ENCODE results near the gene FOXJ1. TPM values are rescaled to one million over a fixed set of nuclear protein-coding genes. Genes with fewer than 3 reads are reported as not detected.

The FOXJ1 gene
- total RNA-seq, 1 experiment from 2014 or later = 4.0 TPM

GRCh38 chr17:76135810-76136188, 5.2 kb downstream of the FOXJ1 start:
- Histone ChIP-seq H4K8ac (replicated peaks; ENCODE audit: insufficient read length, low read depth, low read length) (no peak overlapping the region), H3K23ac (ENCODE audit: insufficient read length, low read depth, low read length) (no peak overlapping the region), H3K27ac (ENCODE audit: insufficient read length, low read depth, low read length) (no peak overlapping the region), H3K14ac (ENCODE audit: insufficient read depth, low read length) (no peak overlapping the region; the same call in 1 of the 2 replicates), H3K79me1 (ENCODE audit: insufficient read depth, low read depth, low read length, poor library complexity, severe bottlenecking) (no peaks in the 10 kb centered on the region), H2BK5ac (ENCODE audit: insufficient read length, low read length) (no peak overlapping the region), H2AK5ac (ENCODE audit: insufficient read length, low read length) (no peak overlapping the region), H2BK12ac (ENCODE audit: insufficient read length, low read depth, low read length) (no peak overlapping the region), H3K79me2 (ENCODE audit: insufficient read depth, low read length) (no peaks in the 10 kb centered on the region), H4K5ac (ENCODE audit: insufficient read length, low read depth, low read length) (no peak overlapping the region), H3K27me3 (ENCODE audit: insufficient read depth, low read length) (peaks cover 40% of the 10 kb centered on the region), H3K18ac (ENCODE audit: insufficient read length, low read depth, low read length) (peak overlapping the region; percentile 21), H3K56ac (ENCODE audit: insufficient read length, low read depth, low read length) (no peak overlapping the region), H2BK20ac (ENCODE audit: low read depth, low read length, poor library complexity, severe bottlenecking) (no peak overlapping the region), H3K23me2 (ENCODE audit: insufficient read length, low read depth, low read length, poor library complexity, severe bottlenecking) (peaks cover 43% of the 10 kb centered on the region), H2AFZ (ENCODE audit: low read length) (no peak overlapping the region), H3T11ph (ENCODE audit: low read length) (no peak overlapping the region), H3K9ac (ENCODE audit: extremely low read depth, insufficient read length, low read length) (no peak overlapping the region), H4K91ac (ENCODE audit: insufficient read length, low read depth, low read length) (no peak overlapping the region), H2BK15ac (ENCODE audit: low read depth, low read length) (no peak overlapping the region), H3K4me2 (ENCODE audit: insufficient read depth, insufficient read length, low read length) (peak overlapping the region; percentile 21), H4K20me1 (ENCODE audit: control insufficient read depth, insufficient read depth, insufficient read length) (no peaks in the 10 kb centered on the region), H3K4ac (ENCODE audit: low read depth, low read length) (no peak overlapping the region), H3K9me3 (ENCODE audit: control insufficient read depth, low read depth, low read length) (no peaks in the 10 kb centered on the region), H3K4me1 (ENCODE audit: insufficient read depth, low read length) (peaks cover 13% of the 10 kb centered on the region), H2BK120ac (ENCODE audit: low read depth, low read length, poor library complexity, severe bottlenecking) (no peak overlapping the region)
- peaks cover 59% of the 10 kb centered on the region for H3K27me3 Mint-ChIP-seq (ENCODE audit: low read depth)
- H3K9me3 Mint-ChIP-seq = peaks cover 0 to 3% of the 10 kb centered on the region in 2 experiments; a peak in 2 of 5 replicates
- H3K4me3 Mint-ChIP-seq = peak overlapping the region; percentile 57 to 77; a peak in 3 of 5 replicates
- H3K36me3 Mint-ChIP-seq (ENCODE audit: insufficient read depth in 1 of 3, low read depth in 3 of 3) = no peaks in the 10 kb centered on the region
- no CpG with 5 or more reads among the region's 8 CpGs for WGBS (ENCODE audit: extremely low coverage, insufficient read length, low lambda C conversion rate)
- no peak overlapping the region for H3K27ac Mint-ChIP-seq
- H3K4me1 Mint-ChIP-seq = peaks cover 67 to 84% of the 10 kb centered on the region in 2 experiments
- peak; percentile 62 for DNase-seq
- TF ChIP-seq CTCF (conservative IDR thresholded peaks at IDR 0.05) = no peak

Data from H9 (cell line).